HEK293 (cell line): Measurements from ENCODE around the gene GJD3.
A peak's percentile ranks its signal among the peaks of the same experiment; 100 is the strongest.

Source experiments
- GLI2 ChIP-seq: fragments of 450-650 bp; formaldehyde crosslinking; IDR thresholded peaks from 2 replicates; pipeline ENCODE4; 2017; ENCODE audit warnings: missing biosample characterization, missing genetic modification characterization, low read depth, borderline replicate concordance
- GLIS1 ChIP-seq: fragments of 450-650 bp; formaldehyde crosslinking; IDR thresholded peaks from 2 replicates; pipeline ENCODE4 v1.5.1; 2016; ENCODE audit warnings: missing biosample characterization, missing genetic modification characterization
- RBAK ChIP-seq: fragments of 450-650 bp; formaldehyde crosslinking; IDR thresholded peaks from 2 replicates; pipeline ENCODE4 v1.5.1; 2016; ENCODE audit warnings: missing biosample characterization, missing genetic modification characterization
- ZFP41 ChIP-seq: fragments of 450-650 bp; formaldehyde crosslinking; IDR thresholded peaks from 2 replicates; pipeline ENCODE4 v1.5.1; 2016; ENCODE audit warnings: missing biosample characterization, missing genetic modification characterization, borderline replicate concordance
- ZNF114 ChIP-seq: fragments of 450-650 bp; formaldehyde crosslinking; IDR thresholded peaks from 2 replicates; pipeline ENCODE4 v1.5.0; 2017; ENCODE audit warnings: missing biosample characterization, missing genetic modification characterization
- ZNF23 ChIP-seq: fragments of 450-650 bp; formaldehyde crosslinking; IDR thresholded peaks from 2 replicates; pipeline ENCODE4 v1.5.1; 2016; ENCODE audit warnings: missing biosample characterization, missing genetic modification characterization, borderline replicate concordance
- ZNF274 ChIP-seq, 2 experiments: fragments of 200-500 bp in 1 of 2; fragments of 450-650 bp in 1 of 2; sonication (Bioruptor generic) in 1 of 2; formaldehyde crosslinking in 1 of 2; IDR thresholded peaks; 2 replicates each; pipeline versions ENCODE4 v1.5.1 to v1.6.1; 2014 to 2016; ENCODE audit warnings: borderline replicate concordance in 1 of 2, inconsistent platforms in 1 of 2, low read length in 1 of 2, missing biosample characterization in 1 of 2, missing genetic modification characterization in 1 of 2
- ZNF350 ChIP-seq: fragments of 450-650 bp; formaldehyde crosslinking; IDR thresholded peaks from 2 replicates; pipeline ENCODE4 v1.5.0; 2017; ENCODE audit warnings: missing biosample characterization, mild to moderate bottlenecking, missing genetic modification characterization
- ZNF548 ChIP-seq: fragments of 450-650 bp; formaldehyde crosslinking; IDR thresholded peaks from 2 replicates; pipeline ENCODE4 v1.5.1; 2016; ENCODE audit warnings: missing biosample characterization, missing genetic modification characterization
- ZNF707 ChIP-seq: fragments of 450-650 bp; formaldehyde crosslinking; IDR thresholded peaks from 2 replicates; pipeline ENCODE4 v1.5.1; 2016; ENCODE audit warnings: missing biosample characterization, missing genetic modification characterization
- TF ChIP-seq, protein P1 (sequence below): fragments of 450-650 bp; formaldehyde crosslinking; IDR thresholded peaks from 2 replicates; pipeline ENCODE4 v1.5.1; 2016; ENCODE audit warnings: missing biosample characterization, missing genetic modification characterization
- TF ChIP-seq, protein P2 (sequence below): fragments of 450-650 bp; formaldehyde crosslinking; IDR thresholded peaks from 2 replicates; pipeline ENCODE4 v1.5.1; 2016; ENCODE audit warnings: missing biosample characterization, missing genetic modification characterization
- TF ChIP-seq, protein P3 (sequence below): fragments of 450-650 bp; formaldehyde crosslinking; IDR thresholded peaks from 2 replicates; pipeline ENCODE4 v1.5.1; 2017; ENCODE audit warnings: missing biosample characterization, missing genetic modification characterization
- TF ChIP-seq, protein P4 (sequence below): fragments of 450-650 bp; formaldehyde crosslinking; IDR thresholded peaks from 2 replicates; pipeline ENCODE4 v1.5.1; 2016; ENCODE audit warnings: missing biosample characterization, missing genetic modification characterization, borderline replicate concordance

DNA sequence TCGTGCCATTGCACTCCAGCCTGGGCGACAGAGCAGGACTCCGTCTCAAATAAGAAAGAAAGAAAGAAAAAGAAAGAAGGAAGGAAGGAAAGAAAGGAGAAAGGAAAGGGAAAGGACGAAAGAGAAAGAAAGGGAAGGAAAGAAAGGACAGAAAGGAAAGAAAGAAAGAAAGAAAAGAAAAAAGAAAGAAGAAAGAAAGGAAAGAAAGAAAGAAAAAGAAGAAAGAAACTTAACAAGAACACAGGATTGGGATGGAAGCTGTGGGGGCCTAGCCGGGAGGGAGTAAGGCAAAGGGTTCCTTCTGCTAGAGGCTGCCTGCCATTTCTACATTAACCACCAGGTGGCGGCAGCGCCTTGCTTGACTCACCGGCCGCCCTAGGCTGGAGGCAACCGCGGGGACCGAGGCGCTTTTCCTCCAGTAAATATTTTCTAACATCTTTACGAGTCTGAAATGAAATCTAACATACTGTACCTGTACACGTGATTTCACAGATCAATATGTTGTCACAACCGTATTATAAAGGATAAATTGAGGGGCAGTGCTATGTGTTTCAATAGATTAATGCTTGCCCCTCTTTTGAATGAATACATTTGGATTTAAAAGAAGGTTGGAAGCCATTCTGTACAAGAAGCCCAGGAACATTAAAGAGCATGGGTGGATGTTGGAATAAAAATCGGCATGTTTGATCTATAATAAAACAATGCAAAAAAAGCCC lies 6.1 kb downstream of the GJD3 start:
- TF ChIP-seq, protein P1, sequence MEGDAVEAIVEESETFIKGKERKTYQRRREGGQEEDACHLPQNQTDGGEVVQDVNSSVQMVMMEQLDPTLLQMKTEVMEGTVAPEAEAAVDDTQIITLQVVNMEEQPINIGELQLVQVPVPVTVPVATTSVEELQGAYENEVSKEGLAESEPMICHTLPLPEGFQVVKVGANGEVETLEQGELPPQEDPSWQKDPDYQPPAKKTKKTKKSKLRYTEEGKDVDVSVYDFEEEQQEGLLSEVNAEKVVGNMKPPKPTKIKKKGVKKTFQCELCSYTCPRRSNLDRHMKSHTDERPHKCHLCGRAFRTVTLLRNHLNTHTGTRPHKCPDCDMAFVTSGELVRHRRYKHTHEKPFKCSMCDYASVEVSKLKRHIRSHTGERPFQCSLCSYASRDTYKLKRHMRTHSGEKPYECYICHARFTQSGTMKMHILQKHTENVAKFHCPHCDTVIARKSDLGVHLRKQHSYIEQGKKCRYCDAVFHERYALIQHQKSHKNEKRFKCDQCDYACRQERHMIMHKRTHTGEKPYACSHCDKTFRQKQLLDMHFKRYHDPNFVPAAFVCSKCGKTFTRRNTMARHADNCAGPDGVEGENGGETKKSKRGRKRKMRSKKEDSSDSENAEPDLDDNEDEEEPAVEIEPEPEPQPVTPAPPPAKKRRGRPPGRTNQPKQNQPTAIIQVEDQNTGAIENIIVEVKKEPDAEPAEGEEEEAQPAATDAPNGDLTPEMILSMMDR (tag by site-specific recombination) = peak; percentile 87
- TF ChIP-seq RBAK (tag by site-specific recombination) = no peak
- no peak for TF ChIP-seq ZFP41 (tag by site-specific recombination)
- TF ChIP-seq, protein P2, sequence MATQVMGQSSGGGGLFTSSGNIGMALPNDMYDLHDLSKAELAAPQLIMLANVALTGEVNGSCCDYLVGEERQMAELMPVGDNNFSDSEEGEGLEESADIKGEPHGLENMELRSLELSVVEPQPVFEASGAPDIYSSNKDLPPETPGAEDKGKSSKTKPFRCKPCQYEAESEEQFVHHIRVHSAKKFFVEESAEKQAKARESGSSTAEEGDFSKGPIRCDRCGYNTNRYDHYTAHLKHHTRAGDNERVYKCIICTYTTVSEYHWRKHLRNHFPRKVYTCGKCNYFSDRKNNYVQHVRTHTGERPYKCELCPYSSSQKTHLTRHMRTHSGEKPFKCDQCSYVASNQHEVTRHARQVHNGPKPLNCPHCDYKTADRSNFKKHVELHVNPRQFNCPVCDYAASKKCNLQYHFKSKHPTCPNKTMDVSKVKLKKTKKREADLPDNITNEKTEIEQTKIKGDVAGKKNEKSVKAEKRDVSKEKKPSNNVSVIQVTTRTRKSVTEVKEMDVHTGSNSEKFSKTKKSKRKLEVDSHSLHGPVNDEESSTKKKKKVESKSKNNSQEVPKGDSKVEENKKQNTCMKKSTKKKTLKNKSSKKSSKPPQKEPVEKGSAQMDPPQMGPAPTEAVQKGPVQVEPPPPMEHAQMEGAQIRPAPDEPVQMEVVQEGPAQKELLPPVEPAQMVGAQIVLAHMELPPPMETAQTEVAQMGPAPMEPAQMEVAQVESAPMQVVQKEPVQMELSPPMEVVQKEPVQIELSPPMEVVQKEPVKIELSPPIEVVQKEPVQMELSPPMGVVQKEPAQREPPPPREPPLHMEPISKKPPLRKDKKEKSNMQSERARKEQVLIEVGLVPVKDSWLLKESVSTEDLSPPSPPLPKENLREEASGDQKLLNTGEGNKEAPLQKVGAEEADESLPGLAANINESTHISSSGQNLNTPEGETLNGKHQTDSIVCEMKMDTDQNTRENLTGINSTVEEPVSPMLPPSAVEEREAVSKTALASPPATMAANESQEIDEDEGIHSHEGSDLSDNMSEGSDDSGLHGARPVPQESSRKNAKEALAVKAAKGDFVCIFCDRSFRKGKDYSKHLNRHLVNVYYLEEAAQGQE (tag by site-specific recombination) = no peak
- no peak for TF ChIP-seq ZNF114 (tag by site-specific recombination)
- no peak for TF ChIP-seq ZNF23 (tag by site-specific recombination)
- TF ChIP-seq, protein P3, sequence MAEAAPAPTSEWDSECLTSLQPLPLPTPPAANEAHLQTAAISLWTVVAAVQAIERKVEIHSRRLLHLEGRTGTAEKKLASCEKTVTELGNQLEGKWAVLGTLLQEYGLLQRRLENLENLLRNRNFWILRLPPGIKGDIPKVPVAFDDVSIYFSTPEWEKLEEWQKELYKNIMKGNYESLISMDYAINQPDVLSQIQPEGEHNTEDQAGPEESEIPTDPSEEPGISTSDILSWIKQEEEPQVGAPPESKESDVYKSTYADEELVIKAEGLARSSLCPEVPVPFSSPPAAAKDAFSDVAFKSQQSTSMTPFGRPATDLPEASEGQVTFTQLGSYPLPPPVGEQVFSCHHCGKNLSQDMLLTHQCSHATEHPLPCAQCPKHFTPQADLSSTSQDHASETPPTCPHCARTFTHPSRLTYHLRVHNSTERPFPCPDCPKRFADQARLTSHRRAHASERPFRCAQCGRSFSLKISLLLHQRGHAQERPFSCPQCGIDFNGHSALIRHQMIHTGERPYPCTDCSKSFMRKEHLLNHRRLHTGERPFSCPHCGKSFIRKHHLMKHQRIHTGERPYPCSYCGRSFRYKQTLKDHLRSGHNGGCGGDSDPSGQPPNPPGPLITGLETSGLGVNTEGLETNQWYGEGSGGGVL = no peak
- TF ChIP-seq ZNF350 (tag by site-specific recombination) = no peak
- peak; percentile 63 for TF ChIP-seq GLIS1 (tag by site-specific recombination)
- TF ChIP-seq ZNF548 (tag by site-specific recombination) = no peak
- TF ChIP-seq, protein P4, sequence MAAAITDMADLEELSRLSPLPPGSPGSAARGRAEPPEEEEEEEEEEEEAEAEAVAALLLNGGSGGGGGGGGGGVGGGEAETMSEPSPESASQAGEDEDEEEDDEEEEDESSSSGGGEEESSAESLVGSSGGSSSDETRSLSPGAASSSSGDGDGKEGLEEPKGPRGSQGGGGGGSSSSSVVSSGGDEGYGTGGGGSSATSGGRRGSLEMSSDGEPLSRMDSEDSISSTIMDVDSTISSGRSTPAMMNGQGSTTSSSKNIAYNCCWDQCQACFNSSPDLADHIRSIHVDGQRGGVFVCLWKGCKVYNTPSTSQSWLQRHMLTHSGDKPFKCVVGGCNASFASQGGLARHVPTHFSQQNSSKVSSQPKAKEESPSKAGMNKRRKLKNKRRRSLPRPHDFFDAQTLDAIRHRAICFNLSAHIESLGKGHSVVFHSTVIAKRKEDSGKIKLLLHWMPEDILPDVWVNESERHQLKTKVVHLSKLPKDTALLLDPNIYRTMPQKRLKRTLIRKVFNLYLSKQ (tag by site-specific recombination) = no peak
- TF ChIP-seq ZNF274 (IDR thresholded peaks at IDR 0.05; ENCODE audit: low read length) = no peak
- no peak for TF ChIP-seq ZNF274 (tag by site-specific recombination; IDR thresholded peaks at IDR 0.05; ENCODE audit: borderline replicate concordance)
- no peak for TF ChIP-seq GLI2 (tag by site-specific recombination)
- no peak for TF ChIP-seq ZNF707 (tag by site-specific recombination)
